ENCODE measurements around the gene ZNF3.

The ZNF3 gene

GRCh38 chr7:100088621-100089457 lies 7.3 kb upstream of the ZNF3 start, which contains the start of gene COPS6:
TSS of gene COPS6 (plus strand) at chr7:100088969. CDS start at chr7:100088991, 22 bp downstream.
- DNase-seq = peak; percentile 80

- DNase-seq = no peak
Measured at GRCh38 chr7:100088095-100088620, 6.6 kb upstream of the ZNF3 start.

- DNase-seq = peak; percentile 99
Measured at GRCh38 chr7:100087055-100087750, 5.7 kb upstream of the ZNF3 start.

- no peak for DNase-seq
Measured at GRCh38 chr7:100085515-100085914, 4.0 kb upstream of the ZNF3 start.

- DNase-seq = no peak
Measured at GRCh38 chr7:100082978-100083377, 1.5 kb upstream of the ZNF3 start.

- no peak for DNase-seq
Measured at GRCh38 chr7:100080907-100081534, 502 bp downstream of the ZNF3 start.

GRCh38 chr7:100079024-100079560 lies 2.4 kb downstream of the ZNF3 start:
- DNase-seq = no peak

GRCh38 chr7:100077205-100077604 lies 4.3 kb downstream of the ZNF3 start:
- DNase-seq = no peak

GRCh38 chr7:100075418-100075817 lies 6.1 kb downstream of the ZNF3 start:
- DNase-seq = no peak

GRCh38 chr7:100074841-100075240 lies 6.7 kb downstream of the ZNF3 start:
- no peak for DNase-seq

- DNase-seq = no peak
Measured at GRCh38 chr7:100072462-100072861, 9.1 kb downstream of the ZNF3 start.

- DNase-seq = no peak
Measured at GRCh38 chr7:100071018-100071723, 10.4 kb downstream of the ZNF3 start.

- no peak for DNase-seq
Measured at GRCh38 chr7:100069991-100070390, 11.5 kb downstream of the ZNF3 start.

- no peak for DNase-seq
Measured at GRCh38 chr7:100066953-100067352, 14.6 kb downstream of the ZNF3 start.

GRCh38 chr7:100065452-100066186 lies 15.9 kb downstream of the ZNF3 start:
- DNase-seq = peak; percentile 74

GRCh38 chr7:100064162-100064561 lies 17.4 kb downstream of the ZNF3 start:
- DNase-seq = no peak

GRCh38 chr7:100063376-100063775 lies 18.1 kb downstream of the ZNF3 start:
- DNase-seq = no peak

GRCh38 chr7:100061518-100062193 lies 19.9 kb downstream of the ZNF3 start:
- no peak for DNase-seq

GRCh38 chr7:100059251-100059739 lies 22.2 kb downstream of the ZNF3 start:
- no peak for DNase-seq

- no peak for DNase-seq
Measured at GRCh38 chr7:100057006-100057405, 24.5 kb downstream of the ZNF3 start.

GRCh38 chr7:100053215-100053614 lies 28.3 kb downstream of the ZNF3 start:
- DNase-seq = peak; percentile 28
